HL-60/S4 treated with retinoic acid at 250 ng/mL for 4 days and 3 days (cell line): ENCODE results near the gene ST6GAL2.

ENCODE experiments used
- in situ Hi-C: fragments of 300-500 bp; cut with MboI; formaldehyde crosslinking; loops from 2 replicates; pipeline ENCODE4 v1.7.0; 2022; ENCODE audit warnings: low sequenced_read_pairs

Gene ST6GAL2

GRCh38 chr2:106864051-106864450, 21.9 kb downstream of the ST6GAL2 start:
- in situ Hi-C loops, result no loop called here

- in situ Hi-C loops, result no loop called here
Measured at GRCh38 chr2:106863387-106863786, 22.6 kb downstream of the ST6GAL2 start.

GRCh38 chr2:106859498-106859897, 26.5 kb downstream of the ST6GAL2 start:
- in situ Hi-C loops, result no loop called here

- in situ Hi-C loops, result no loop called here
Measured at GRCh38 chr2:106858810-106859209, 27.2 kb downstream of the ST6GAL2 start.

GRCh38 chr2:106857882-106858478, 28.0 kb downstream of the ST6GAL2 start:
- in situ Hi-C loops, result no loop called here

- in situ Hi-C loops, result no loop called here
Measured at GRCh38 chr2:106853631-106854030, 32.3 kb downstream of the ST6GAL2 start.

GRCh38 chr2:106851881-106852501, 34.0 kb downstream of the ST6GAL2 start:
- in situ Hi-C loops, result no loop called here

- in situ Hi-C loops, result no loop called here
Measured at GRCh38 chr2:106851087-106851874, 34.7 kb downstream of the ST6GAL2 start.

GRCh38 chr2:106849253-106849652, 36.7 kb downstream of the ST6GAL2 start:
- in situ Hi-C loops, result no loop called here

- in situ Hi-C loops, result no loop called here
Measured at GRCh38 chr2:106847366-106847765, 38.6 kb downstream of the ST6GAL2 start.

- in situ Hi-C loops, result no loop called here
Measured at GRCh38 chr2:106845716-106846115, 40.3 kb downstream of the ST6GAL2 start.

- in situ Hi-C loops, result no loop called here
Measured at GRCh38 chr2:106843910-106844250, 42.1 kb downstream of the ST6GAL2 start.

GRCh38 chr2:106843001-106843909, 42.7 kb downstream of the ST6GAL2 start:
- in situ Hi-C loops, result no loop called here

- in situ Hi-C loops, result no loop called here
Measured at GRCh38 chr2:106841886-106842645, 43.9 kb downstream of the ST6GAL2 start.

GRCh38 chr2:106840818-106841217, 45.1 kb downstream of the ST6GAL2 start:
- in situ Hi-C loops, result no loop called here

GRCh38 chr2:106839849-106840595, 45.9 kb downstream of the ST6GAL2 start:
- in situ Hi-C loops, result no loop called here

GRCh38 chr2:106833256-106833655, 52.7 kb downstream of the ST6GAL2 start:
- in situ Hi-C loops, result no loop called here

- in situ Hi-C loops, result no loop called here
Measured at GRCh38 chr2:106831816-106832569, 54.0 kb downstream of the ST6GAL2 start.

GRCh38 chr2:106831241-106831640, 54.7 kb downstream of the ST6GAL2 start:
- in situ Hi-C loops, result no loop called here
